Measurements from ENCODE around the gene C2orf76. TPM values are rescaled to one million over a fixed set of nuclear protein-coding genes. Genes with fewer than 3 reads are reported as not detected.

Gene C2orf76
- total and polyA plus RNA-seq, 2 of the 4 experiments (the other 2 are of a cell fraction): 10.6 to 12.6 TPM

GRCh38 chr2:119407430-119408220 is 41.0 kb upstream of the C2orf76 start (continued):
- TF ChIP-seq CEBPB (IDR thresholded peaks at IDR 0.05; ENCODE audit: low read depth, low read length): no peak

DNA sequence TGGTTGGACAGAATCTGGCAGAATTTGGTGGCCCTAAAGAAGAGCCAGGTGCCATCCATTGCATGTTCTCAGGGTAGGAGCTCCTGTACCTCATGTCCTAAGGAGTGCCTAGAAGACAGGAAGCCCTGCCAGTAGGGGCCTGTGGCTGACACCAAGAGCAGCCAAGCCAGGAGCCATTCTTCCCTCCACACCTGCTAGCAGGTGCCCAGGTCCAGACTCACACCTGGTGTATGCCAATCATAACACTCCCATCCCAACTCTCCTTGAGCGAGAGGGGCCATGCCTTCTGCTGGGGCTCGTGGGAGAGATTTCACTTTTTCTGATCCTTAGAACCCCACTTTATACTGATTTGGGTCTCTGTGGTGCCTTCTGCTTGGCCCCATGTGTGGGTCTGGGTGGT is 38.5 kb upstream of the C2orf76 start:
- Histone ChIP-seq H3K4me2 (ENCODE audit: low read depth, low read length) (no peak overlapping the region), H3K9me1 (ENCODE audit: insufficient read depth, low read length) (no peaks in the 10 kb centered on the region), H4K91ac (ENCODE audit: insufficient read depth, low read depth, low read length) (no peak overlapping the region), H3K36me3 (ENCODE audit: control insufficient read depth, insufficient read depth, low read length) (no peaks in the 10 kb centered on the region), H4K20me1 (ENCODE audit: insufficient read depth, low read length) (no peaks in the 10 kb centered on the region), H3K9me3 (ENCODE audit: control insufficient read depth, insufficient read depth, low read length) (no peaks in the 10 kb centered on the region), H3K27me3 (ENCODE audit: control insufficient read depth, insufficient read depth, low read length) (peaks cover 3% of the 10 kb centered on the region), H3K18ac (ENCODE audit: low read depth, low read length) (no peak overlapping the region), H3K23ac (ENCODE audit: low read depth, low read length) (no peak overlapping the region), H4K5ac (ENCODE audit: low read depth, low read length) (no peak overlapping the region), H2AK9ac (replicated peaks; ENCODE audit: low read depth, low read length, poor library complexity) (no peak overlapping the region), H4K8ac (ENCODE audit: low read depth in 2 of 2, low read length in 2 of 2) (no peak overlapping the region), H2AK5ac (ENCODE audit: low read depth, low read length) (no peak overlapping the region), H2BK120ac (ENCODE audit: low read depth, low read length) (no peak overlapping the region), H2BK5ac (ENCODE audit: low read depth, low read length, poor library complexity, severe bottlenecking) (no peak overlapping the region), H2AFZ (replicated peaks; ENCODE audit: low read length, poor library complexity) (no peak overlapping the region), H3K4ac (ENCODE audit: low read depth, low read length) (no peak overlapping the region), H3K4me3 (ENCODE audit: insufficient read depth, low read depth, low read length) (no peak overlapping the region), H3K14ac (replicated peaks; ENCODE audit: low read depth, low read length) (no peak overlapping the region), H2BK15ac (ENCODE audit: low read depth, low read length) (no peak overlapping the region), H2BK20ac (ENCODE audit: low read depth, low read length) (no peak overlapping the region), H3K79me1 (ENCODE audit: low read depth in 1 of 2, low read length in 2 of 2) (no peaks in the 10 kb centered on the region), H3K56ac (ENCODE audit: extremely low read depth, insufficient read depth, low read length) (no peak overlapping the region), H3K9ac (ENCODE audit: low read depth, low read length) (no peak overlapping the region), H3K4me1 (ENCODE audit: control insufficient read depth, insufficient read depth, low read length) (no peaks in the 10 kb centered on the region), H3K27ac (ENCODE audit: insufficient read depth, low read length) (no peak overlapping the region)
- ChIA-PET CTCF (interaction anchor here (0.5 kb wide), 1 partner anchor 1762 kb away, joined by 3 read pairs; no protein-coding TSS in a partner anchor), POLR2A (ENCODE audit: unreplicated experiment) (no interaction called here)
- ATAC-seq (ENCODE audit: low read depth) (no peak), DNase-seq (no peak)
- TF ChIP-seq SMC3 (IDR thresholded peaks at IDR 0.05; ENCODE audit: low read depth, low read length): no peak
- no CpG with 5 or more reads among the region's 2 CpGs for WGBS, 2 experiments (ENCODE audit: extremely low coverage in 2 of 2, insufficient read length in 1 of 2)
- dilution Hi-C loops (cut with HindIII; ENCODE audit: low sequenced_read_pairs, unreplicated experiment) (no loop called here), intact Hi-C loops (cut with micrococcal nuclease) (loop anchor here (5.0 kb wide), 1 partner anchor 393 kb away; no protein-coding TSS in a partner anchor), in situ Hi-C loops (cut with MboI; ENCODE audit: low sequenced_read_pairs) (no loop called here)
- BruUV-seq (replicated peaks): no TSS peak
